DMS153 (cell line): ENCODE data around the gene CPS1.

Source experiments
- DNase-seq: peaks from one replicate; lab custom pipeline; 2025; lab: John Stamatoyannopoulos, UW

Gene CPS1

DNA sequence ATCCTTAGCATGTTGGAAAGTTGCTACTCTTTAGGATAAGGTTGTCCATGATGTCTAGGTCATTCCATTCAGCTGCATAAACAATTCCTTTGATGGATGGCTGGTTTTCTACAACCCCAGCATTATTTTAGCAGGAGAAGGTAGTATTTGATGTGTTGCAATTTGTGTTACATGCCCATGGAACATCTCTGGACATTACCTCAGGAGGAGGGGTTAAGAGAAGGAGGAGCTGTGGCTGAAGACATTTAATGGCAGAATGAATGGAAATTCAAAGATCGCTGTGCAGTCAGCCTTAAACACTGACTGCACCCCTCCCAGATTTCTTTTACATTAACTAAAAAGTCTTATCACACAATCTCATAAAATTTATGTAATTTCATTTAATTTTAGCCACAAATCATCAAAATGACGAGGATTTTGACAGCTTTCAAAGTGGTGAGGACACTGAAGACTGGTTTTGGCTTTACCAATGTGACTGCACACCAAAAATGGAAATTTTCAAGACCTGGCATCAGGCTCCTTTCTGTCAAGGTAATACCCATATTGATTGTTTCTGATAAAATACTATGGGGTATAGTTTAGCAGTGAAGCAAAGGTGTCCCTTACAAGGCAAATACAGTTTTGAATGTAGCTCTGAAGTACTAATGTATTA is at the start of gene CPS1:
Gene CPS1, plus strand, starts transcription at position 271 of the 652 bp plus-strand sequence. Its CDS starts 135 bp downstream, at position 406.
- DNase-seq = no peak

- DNase-seq = no peak
Measured at GRCh38 chr2:210515911-210516310, 40.5 kb upstream of the CPS1 start.

- DNase-seq = no peak
Measured at GRCh38 chr2:210517264-210517663, 39.1 kb upstream of the CPS1 start.

GRCh38 chr2:210519594-210519993 is 36.8 kb upstream of the CPS1 start:
- DNase-seq = no peak

DNA sequence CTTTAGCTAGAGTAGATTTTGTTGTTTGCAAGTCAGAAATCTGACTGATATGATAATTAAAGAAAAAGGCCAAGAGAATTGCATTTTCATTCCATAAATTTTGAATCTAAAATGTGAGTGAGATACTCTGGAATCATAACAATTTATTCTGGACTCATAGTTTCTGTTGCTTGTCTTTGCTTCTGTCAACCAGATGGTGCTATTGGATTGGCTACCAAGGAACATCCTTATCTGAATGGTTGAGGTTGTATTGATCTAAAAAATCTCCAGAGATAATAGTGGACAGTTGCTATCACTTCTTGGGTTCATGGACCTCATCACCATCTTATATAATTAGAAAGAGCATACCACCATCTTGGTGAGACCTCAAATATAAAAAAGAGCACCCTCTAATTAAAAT is 34.0 kb upstream of the CPS1 start:
- DNase-seq = no peak

GRCh38 chr2:210523650-210524289 is 32.6 kb upstream of the CPS1 start:
- no peak for DNase-seq

DNA sequence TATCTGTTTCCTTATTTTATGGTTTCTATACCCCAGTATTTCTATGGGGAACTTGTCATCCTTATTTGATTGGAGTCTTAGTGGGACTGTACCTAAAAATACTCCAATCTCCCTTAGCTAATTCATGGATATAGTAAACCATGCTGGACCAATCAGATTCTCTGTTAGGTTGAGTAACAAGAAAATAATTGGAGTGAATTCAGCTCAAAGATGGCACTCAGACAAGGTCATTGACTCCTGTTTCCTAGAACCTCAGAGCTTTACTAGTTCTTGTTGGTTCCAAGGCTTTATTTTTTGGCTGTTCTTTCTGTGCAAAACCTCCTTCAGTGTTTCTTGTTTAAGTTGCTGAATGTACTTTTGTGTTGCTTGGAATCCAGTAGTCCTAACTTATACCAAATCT is 31.9 kb upstream of the CPS1 start:
- no peak for DNase-seq

DNA sequence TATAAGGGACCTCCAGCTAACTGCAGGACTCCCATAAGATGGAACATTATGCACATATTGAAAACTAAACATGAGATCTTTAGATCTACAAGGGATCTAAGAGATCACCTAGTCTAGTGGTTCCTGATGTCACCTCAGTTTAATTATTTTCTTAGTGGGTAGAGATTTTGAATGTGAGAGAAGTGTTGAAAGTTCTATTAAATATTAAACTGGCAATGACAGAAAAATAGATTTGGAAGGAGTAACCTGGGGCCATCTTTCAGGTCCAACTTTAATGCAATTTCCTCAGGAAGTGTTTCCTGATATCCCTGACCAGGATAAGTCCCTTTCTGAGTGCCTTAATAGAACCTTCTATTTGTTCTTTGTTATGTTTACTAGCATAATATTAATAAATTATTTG is 29.1 kb upstream of the CPS1 start:
- DNase-seq = no peak

DNA sequence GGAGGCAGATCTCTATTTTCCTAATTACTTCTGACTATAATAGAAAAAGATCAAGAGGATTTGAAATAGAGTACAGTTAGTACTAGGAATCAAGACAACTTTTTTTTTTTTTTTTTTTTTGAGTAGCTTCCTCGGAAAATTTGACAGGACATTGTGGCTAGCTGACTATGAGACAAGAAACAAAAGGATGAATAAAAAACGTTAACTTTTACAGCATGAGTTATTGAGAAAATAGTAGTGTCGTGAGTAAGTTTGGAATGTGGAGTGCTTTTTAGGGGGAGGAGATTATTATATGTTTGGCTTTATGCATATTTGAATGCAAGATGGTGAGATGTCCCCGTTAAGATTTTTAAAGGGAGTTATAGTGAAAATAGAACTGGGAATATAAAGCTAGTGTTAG is 27.7 kb upstream of the CPS1 start:
- no peak for DNase-seq

GRCh38 chr2:210531050-210531449 is 25.3 kb upstream of the CPS1 start:
- no peak for DNase-seq

- no peak for DNase-seq
Measured at GRCh38 chr2:210531482-210531881, 24.9 kb upstream of the CPS1 start.

- no peak for DNase-seq
Measured at GRCh38 chr2:210533389-210533788, 23.0 kb upstream of the CPS1 start.

DNA sequence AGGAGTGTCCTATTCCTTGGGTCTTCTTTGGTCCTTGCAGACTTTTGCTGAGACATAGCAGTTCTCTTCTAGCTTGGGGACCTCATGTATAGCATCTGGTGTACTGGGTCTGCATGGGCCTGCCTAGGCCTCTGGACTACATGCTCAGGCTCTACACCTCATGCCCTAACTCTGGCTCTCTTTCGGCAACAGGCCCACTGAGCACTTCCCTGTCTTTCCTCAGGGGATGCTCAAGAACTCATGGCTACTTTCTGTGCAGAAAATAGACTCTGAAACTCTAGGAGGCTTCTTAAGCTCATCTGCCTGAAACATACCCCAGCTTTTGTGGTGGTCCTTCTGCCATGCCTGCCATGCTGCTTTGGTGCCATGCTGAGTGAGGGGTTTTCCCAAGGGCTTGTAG is 21.5 kb upstream of the CPS1 start:
- no peak for DNase-seq

DNA sequence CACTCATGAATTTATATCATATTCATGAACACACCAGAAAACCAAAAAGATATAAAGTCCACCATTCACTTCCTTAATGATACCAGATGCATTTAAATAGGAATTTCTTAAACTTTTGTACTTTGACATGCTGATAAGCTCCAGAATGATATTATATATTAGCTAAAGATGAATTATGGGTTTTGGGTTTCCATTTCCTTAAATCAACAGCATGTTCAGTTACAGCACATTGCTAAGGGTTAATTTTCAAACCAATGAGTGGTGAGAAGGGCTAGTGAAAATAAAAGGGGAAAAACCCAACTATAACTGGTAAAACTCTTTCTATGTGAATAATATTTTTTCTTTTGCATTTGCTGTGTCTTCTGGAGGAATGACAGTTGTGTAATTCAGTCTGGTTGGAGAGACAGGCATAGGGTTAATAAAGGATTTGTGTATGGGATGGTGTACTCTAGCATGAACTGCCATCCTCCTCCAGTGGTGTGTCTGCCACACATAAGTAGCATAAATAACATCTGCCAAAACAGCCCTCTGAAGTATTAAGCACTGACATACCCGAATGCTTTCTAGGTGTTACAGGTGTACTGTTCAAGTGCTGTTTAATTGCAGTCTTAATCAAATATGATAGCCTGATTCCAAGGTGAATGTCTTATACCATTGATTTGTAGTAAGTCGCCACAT is 19.3 kb upstream of the CPS1 start:
- DNase-seq = no peak

DNA sequence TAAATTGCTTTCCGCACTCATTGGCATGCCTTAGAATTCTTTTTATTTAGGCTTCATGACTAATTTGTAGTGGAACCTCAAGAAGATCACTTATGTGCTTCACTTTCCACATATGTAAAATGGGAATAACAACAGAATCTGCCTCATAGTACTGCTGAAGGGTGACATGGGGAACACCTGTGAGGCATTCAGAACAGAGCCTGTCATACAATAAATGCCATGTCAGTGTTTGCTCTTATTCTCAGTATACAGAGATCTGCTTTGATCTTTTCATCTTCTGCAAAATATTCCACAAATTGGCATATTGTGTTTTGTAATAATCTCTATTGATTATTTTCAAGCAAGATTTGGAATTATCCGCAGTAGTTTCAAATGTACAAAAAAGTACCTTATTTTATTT is 17.4 kb upstream of the CPS1 start:
- DNase-seq = no peak

DNA sequence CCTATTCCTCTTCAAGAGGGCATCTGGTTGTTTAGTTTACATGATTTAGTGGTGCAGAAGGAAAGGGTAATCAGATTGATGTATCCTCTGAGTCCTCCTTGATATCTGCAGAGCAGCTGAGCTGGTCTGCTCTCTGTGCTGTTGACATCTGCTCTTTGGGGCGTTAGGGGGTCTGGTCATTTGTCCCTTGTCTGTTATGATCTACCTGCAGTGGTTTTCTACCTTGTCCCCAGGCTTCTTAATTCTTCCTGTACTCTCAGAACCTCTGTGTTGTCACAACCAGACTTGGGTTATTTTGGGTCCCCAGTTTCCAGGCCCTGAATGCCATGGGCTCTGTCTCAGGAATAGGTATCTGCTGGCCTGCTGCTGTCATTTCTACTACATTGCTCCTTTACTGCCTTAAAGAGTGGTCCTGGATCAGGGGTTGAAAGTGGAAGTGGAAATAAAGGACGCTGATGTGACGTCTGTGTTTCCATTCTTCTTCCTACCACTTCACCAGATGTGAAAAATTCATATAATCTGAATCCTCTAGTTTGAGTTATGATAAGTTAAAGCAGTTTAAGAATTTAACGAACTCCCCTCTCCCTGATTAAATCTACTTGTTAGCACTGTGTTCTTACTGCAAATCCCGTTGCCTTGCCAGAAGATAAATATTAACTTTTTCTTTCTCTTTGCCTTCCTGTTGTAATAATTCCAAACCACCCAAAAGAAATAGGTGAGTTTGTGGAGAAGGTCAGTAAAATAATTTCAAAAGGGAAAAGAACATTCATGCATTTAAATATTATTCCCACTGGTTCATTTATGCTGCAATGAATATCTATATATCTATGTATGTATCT is 16.6 kb upstream of the CPS1 start:
- no peak for DNase-seq

DNA sequence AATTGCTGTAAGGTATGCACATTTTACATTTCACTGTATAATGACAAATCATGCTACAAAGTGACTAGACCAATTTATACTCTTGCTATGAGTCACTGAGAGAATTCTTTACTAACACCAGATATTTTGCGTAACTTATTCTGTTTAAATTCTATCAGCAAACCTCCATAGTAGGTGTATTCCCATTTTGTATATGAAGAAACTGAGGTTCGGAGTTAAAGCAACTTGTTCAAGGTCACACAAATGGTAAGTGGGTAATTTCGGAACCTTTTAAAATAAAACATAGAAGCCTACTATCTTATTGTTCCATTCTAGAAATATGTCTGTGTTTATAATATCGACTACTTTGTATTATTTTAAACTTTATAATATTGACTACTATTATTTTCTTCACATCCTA is 15.9 kb upstream of the CPS1 start:
- no peak for DNase-seq

GRCh38 chr2:210540900-210541289 is 15.5 kb upstream of the CPS1 start:
- no peak for DNase-seq

DNA sequence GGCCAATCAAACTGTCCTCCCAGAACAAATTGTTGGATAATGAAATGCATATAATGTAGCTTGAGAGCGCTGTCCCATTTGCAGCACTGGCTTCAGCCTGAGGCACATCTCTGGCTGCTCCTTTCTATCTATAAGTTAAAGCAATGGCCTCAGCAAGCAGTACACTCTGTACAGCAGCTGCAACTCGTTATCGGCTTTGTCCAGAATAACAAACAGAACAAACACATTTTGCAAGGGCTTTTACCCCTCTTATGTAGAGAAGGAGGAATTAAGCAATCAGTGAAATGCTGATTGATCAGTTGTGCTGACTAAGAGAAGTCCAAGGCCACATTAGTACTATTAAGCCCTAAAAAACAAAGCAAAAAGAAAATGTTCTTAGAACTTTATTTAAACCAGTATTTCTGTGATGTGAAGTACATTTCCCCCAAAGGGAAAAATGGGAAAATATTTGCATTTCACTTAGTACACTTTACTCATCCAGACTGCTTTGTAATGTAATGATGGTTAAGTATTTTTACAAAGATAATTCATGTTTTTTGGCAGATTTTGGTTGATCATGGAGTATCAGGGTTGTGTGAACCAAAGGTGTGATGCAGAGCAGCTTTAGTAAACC is 15.0 kb upstream of the CPS1 start:
- DNase-seq = no peak

GRCh38 chr2:210544007-210544590 is 12.3 kb upstream of the CPS1 start:
- no peak for DNase-seq

GRCh38 chr2:210544831-210545230 is 11.6 kb upstream of the CPS1 start:
- DNase-seq = no peak
